Lung (tissue), 12 donors: Measurements from ENCODE around the gene RAD18. TPM values are rescaled to one million over a fixed set of nuclear protein-coding genes. Genes with fewer than 3 reads are reported as not detected.
A peak's percentile ranks its signal among the peaks of the same experiment; 100 is the strongest.

ENCODE experiments used
- ATAC-seq: fragments of 200-7000 bp; cut with Tn5 transposase; one replicate; pipeline ENCODE4 v1.9.1; 2020; ENCODE audit warnings: moderate number of reproducible peaks; ENCODE audit not compliant: insufficient read depth, low FRiP score
- DNase-seq, 3 donors: peaks; one replicate each; pipeline ENCODE4 v3.0.0-alpha.2; 2013 to 2017
- H3K27ac ChIP-seq, 2 donors: one replicate each; pipeline ENCODE4 v1.5.1; 2013; ENCODE audit warnings: mild to moderate bottlenecking in 2 of 2, moderate library complexity in 2 of 2, control low read depth in 1 of 2, inconsistent platforms in 1 of 2, low read depth in 1 of 2, low read length in 1 of 2
- H3K27me3 ChIP-seq, 3 donors: one replicate each; pipeline ENCODE4 v1.5.1; 2013; ENCODE audit warnings: low read length in 2 of 3; ENCODE audit not compliant: control insufficient read depth in 3 of 3, insufficient read depth in 3 of 3
- H3K36me3 ChIP-seq, 4 donors: one replicate each; pipeline ENCODE4 v1.5.1; 2013; ENCODE audit warnings: low read length in 4 of 4, mild to moderate bottlenecking in 1 of 4, moderate library complexity in 1 of 4; ENCODE audit not compliant: control insufficient read depth in 4 of 4, insufficient read depth in 4 of 4
- H3K4me1 ChIP-seq, 5 donors: one replicate each; pipeline ENCODE4 v1.5.1; 2013; ENCODE audit warnings: low read length in 5 of 5, mild to moderate bottlenecking in 2 of 5, moderate library complexity in 1 of 5; ENCODE audit not compliant: control insufficient read depth in 5 of 5, insufficient read depth in 5 of 5
- H3K4me3 ChIP-seq: one replicate; pipeline ENCODE4 v1.5.1; 2013; ENCODE audit warnings: mild to moderate bottlenecking, control low read depth, moderate library complexity
- H3K9ac ChIP-seq, 2 donors: one replicate each; pipeline ENCODE4 v1.5.1; 2013; ENCODE audit warnings: low read length in 2 of 2, control low read depth in 1 of 2; ENCODE audit not compliant: insufficient read depth in 1 of 2
- H3K9me3 ChIP-seq, 4 donors: one replicate each; pipeline ENCODE4 v1.5.1; 2013; ENCODE audit warnings: low read length in 3 of 4, mild to moderate bottlenecking in 1 of 4, moderate library complexity in 1 of 4; ENCODE audit not compliant: control insufficient read depth in 4 of 4, insufficient read depth in 3 of 4
- WGBS, 2 donors: extraction: QIAGEN DNeasy Blood & Tissue Kit; methylation state at CpG; one replicate each; pipeline ENCODE4 v1.1.7; 2013; 5-methylcytosine and 5-hydroxymethylcytosine counted together
- polyA plus RNA-seq, 2 donors: library from polyadenylated mRNA; stranded (reverse); fragments of 200-250 nt; gene quantifications; one replicate each; pipeline ENCODE4 v1.2.1, GENCODE V29; 2013
- total RNA-seq, 2 donors: library from RNA; depleted of rRNA in 1 of 2; stranded (reverse); fragments of >200 nt in 1 of 2; gene quantifications; one replicate each; pipeline ENCODE4 v1.2.1, GENCODE V29; 2014 to 2021
- TF ChIP-seq, protein P1 (sequence below): IDR thresholded peaks from 2 replicates; pipeline ENCODE4 v1.5.1; 2012; ENCODE audit warnings: mild to moderate bottlenecking; ENCODE audit errors: control extremely low read depth, extremely low read depth
- donor health status: control.
- donor health status: control.
- donor health status: Bipolar disorder and iron deficiency.
- donor health status: healthy.
- donor health status: DM: yes; HTN: yes; CAD: no.

Gene RAD18
- total and polyA plus RNA-seq, 4 donors, result 2.1 to 23.6 (median 6.3) TPM

DNA sequence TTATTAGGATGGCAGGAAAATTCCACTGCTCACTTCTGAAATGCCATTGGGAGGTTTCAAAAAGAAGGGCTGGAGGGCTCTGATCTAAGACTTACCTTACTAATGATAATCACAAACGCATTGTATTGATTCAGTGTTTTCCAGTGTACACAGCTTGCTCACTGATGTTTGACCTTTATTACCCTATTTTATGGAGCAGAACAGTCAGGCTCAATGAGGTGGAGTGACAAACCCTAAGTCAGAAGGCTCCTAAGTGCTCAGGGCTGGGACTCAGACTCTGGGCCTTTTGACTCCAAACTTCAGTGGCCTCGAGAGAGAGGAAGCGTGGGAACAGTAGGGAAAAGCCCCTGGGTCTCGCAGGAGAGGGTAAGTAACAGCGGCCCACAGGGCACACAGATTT is 20.3 kb upstream of the RAD18 start:
- Histone ChIP-seq H3K27me3 (no peaks in the 10 kb centered on the region), H3K9ac (no peak overlapping the region), H3K4me3 (no peak overlapping the region), H3K9me3 (no peaks in the 10 kb centered on the region), H3K27ac (no peak overlapping the region), H3K36me3 (peaks cover 0 to 5% (median under 1%) of the 10 kb centered on the region in 4 donors), H3K4me1 (peaks cover 0 to 27% (median 10%) of the 10 kb centered on the region in 5 donors)
- 92 to 97% methylated on average over 5 of the region's 5 CpGs for WGBS, 2 donors
- DNase-seq (no peak), ATAC-seq (no peak)
- TF ChIP-seq, protein P1, sequence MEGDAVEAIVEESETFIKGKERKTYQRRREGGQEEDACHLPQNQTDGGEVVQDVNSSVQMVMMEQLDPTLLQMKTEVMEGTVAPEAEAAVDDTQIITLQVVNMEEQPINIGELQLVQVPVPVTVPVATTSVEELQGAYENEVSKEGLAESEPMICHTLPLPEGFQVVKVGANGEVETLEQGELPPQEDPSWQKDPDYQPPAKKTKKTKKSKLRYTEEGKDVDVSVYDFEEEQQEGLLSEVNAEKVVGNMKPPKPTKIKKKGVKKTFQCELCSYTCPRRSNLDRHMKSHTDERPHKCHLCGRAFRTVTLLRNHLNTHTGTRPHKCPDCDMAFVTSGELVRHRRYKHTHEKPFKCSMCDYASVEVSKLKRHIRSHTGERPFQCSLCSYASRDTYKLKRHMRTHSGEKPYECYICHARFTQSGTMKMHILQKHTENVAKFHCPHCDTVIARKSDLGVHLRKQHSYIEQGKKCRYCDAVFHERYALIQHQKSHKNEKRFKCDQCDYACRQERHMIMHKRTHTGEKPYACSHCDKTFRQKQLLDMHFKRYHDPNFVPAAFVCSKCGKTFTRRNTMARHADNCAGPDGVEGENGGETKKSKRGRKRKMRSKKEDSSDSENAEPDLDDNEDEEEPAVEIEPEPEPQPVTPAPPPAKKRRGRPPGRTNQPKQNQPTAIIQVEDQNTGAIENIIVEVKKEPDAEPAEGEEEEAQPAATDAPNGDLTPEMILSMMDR, result no peak

DNA sequence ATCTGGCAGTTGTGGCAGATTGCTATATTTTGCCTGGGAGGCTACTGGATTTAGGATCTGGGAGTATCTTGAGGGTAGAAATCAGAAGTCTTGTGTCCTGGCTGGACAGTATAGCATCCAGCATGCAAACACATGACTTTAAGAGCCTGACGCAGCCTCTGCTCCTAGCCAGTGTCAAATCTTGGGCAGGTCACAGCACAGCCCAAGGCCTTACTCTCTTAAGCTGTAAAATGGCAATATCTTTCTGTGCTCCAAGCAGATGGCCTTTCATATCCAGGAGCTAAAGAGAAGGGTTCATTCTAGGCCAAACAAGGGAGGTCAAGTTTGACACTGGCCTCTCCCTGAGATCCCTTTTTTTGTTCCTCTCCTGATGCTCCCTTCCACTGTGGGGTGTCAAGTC is 19.8 kb upstream of the RAD18 start:
- Histone ChIP-seq H3K27ac (no peak overlapping the region), H3K27me3 (no peaks in the 10 kb centered on the region)
- WGBS, 2 donors, result 85 to 88% methylated on average over 1 of the region's 1 CpG

DNA sequence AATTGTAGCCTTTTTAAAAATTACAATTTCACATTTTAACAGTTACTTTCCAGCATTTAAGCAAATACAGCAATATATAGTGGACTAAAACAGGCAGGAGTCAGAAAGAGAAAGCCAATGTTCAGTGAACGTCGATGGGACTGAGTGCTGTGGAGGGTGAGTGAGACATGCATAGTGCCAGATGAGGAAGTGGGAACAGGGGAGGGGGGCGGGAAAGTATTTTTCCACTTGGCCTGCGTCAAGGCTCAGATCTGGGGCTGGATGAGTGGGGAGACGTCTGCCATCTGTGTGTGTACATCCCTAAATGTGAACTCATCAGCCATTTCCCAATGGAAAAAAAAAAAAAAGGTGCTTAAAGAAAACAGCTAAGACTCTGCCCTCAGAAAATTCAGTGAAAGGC is 19.2 kb upstream of the RAD18 start:
- no peak overlapping the region for H3K4me3 ChIP-seq
- no peak overlapping the region for H3K27ac ChIP-seq
- H3K4me1 ChIP-seq, result peaks cover 0 to 20% (median 0%) of the 10 kb centered on the region in 5 donors
- ATAC-seq (no peak), DNase-seq (peak; percentile 77 to 92 (median 85))
- TF ChIP-seq, protein P1, result no peak
- 10 to 33% methylated on average over 5 of the region's 5 CpGs for WGBS, 2 donors
- H3K27me3 ChIP-seq, result no peaks in the 10 kb centered on the region
- peak overlapping the region in 1 of 2 donors; percentile 63 for H3K9ac ChIP-seq
- no peaks in the 10 kb centered on the region for H3K9me3 ChIP-seq
- peaks cover 0 to 5% (median under 1%) of the 10 kb centered on the region in 4 donors for H3K36me3 ChIP-seq

More for the DNA sequence above, 19.8 kb upstream of the RAD18 start:
- peak overlapping the region in 1 of 2 donors; percentile 63 for H3K9ac ChIP-seq
- no peak for DNase-seq
- H3K9me3 ChIP-seq, result no peaks in the 10 kb centered on the region
- ATAC-seq, result no peak
- TF ChIP-seq, protein P1, result no peak
- H3K4me3 ChIP-seq, result no peak overlapping the region
- peaks cover 0 to 22% (median 4%) of the 10 kb centered on the region in 5 donors for H3K4me1 ChIP-seq
- peaks cover 0 to 5% (median under 1%) of the 10 kb centered on the region in 4 donors for H3K36me3 ChIP-seq

DNA sequence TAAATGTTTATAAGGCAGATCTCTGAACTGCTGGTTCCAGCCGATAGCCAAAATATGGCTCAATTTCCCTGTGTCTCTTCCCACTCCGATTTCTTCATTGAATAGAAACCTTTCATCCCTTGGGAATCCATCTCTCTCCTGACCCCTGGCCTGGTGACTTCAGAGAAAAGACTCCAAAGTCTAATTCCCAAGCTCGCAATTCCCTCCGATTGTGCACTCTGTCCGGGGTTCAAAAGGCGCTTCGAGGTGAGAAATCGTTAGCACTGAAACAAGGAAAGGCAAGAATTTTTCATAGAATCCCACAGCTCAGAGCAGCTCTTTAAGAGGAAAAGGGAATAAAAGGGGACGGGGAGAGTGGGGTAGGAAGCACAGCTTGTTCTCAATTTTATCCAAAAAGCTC is 18.4 kb upstream of the RAD18 start:
- WGBS, 2 donors, result 82 to 85% methylated on average over 9 of the region's 9 CpGs
- no peak overlapping the region for H3K4me3 ChIP-seq
- no peaks in the 10 kb centered on the region for H3K9me3 ChIP-seq
- DNase-seq (no peak), ATAC-seq (no peak)
- H3K4me1 ChIP-seq, result peaks cover 0 to 20% (median 0%) of the 10 kb centered on the region in 5 donors
- no peak overlapping the region for H3K27ac ChIP-seq
- no peaks in the 10 kb centered on the region for H3K27me3 ChIP-seq
- no peak overlapping the region for H3K9ac ChIP-seq
- H3K36me3 ChIP-seq, result peaks cover 0 to 5% (median under 1%) of the 10 kb centered on the region in 4 donors
- TF ChIP-seq, protein P1, result no peak
